A549 (cell line): Measurements from ENCODE around the gene COBL.

Source experiments
- HDAC2 ChIP-seq: fragments of 200-600 bp; sonication (generic); IDR thresholded peaks from 2 replicates; pipeline ENCODE4 v1.6.1; 2016
- JUN ChIP-seq, 2 experiments: fragments of >200 bp; sonication (Bioruptor Twin); formaldehyde crosslinking; IDR thresholded peaks; 2 replicates in 1 of 2; 3 replicates in 1 of 2; pipeline ENCODE4 v1.6.1; 2016 to 2017
- MYC ChIP-seq: IDR thresholded peaks from 2 replicates; pipeline ENCODE4 v1.6.1; 2012; ENCODE audit warnings: mild to moderate bottlenecking, inconsistent platforms, low read length, improper control_type of control experiment, borderline replicate concordance
- POLR2A ChIP-seq: IDR thresholded peaks from 2 replicates; pipeline ENCODE4 v1.6.1; 2012; ENCODE audit warnings: mild to moderate bottlenecking, low read length
- RAD21 ChIP-seq, 2 experiments: fragments of >200 bp in 1 of 2; sonication (Bioruptor Twin) in 1 of 2; formaldehyde crosslinking in 1 of 2; IDR thresholded peaks in 1 of 2; conservative IDR thresholded peaks in 1 of 2; 2 replicates in 1 of 2; 3 replicates in 1 of 2; pipeline ENCODE4 v1.6.1; 2012 to 2018; ENCODE audit warnings: inconsistent platforms in 1 of 2
- RFX5 ChIP-seq: fragments of 450-650 bp; IDR thresholded peaks from 2 replicates; pipeline ENCODE4 v1.7.1; 2014; ENCODE audit warnings: antibody characterized with exemption, mild to moderate bottlenecking, moderate library complexity
- ZC3H11A ChIP-seq: fragments of 450-650 bp; IDR thresholded peaks from 2 replicates; pipeline ENCODE4 v1.6.1; 2014; ENCODE audit warnings: antibody characterized with exemption, mild to moderate bottlenecking
- ZFP36 ChIP-seq: fragments of 450-650 bp; IDR thresholded peaks from 2 replicates; pipeline ENCODE4 v1.6.1; 2014; ENCODE audit warnings: borderline replicate concordance; ENCODE audit not compliant: partially characterized antibody
- TF ChIP-seq, protein P1 (sequence below): fragments of >200 bp; sonication (Bioruptor Twin); formaldehyde crosslinking; IDR thresholded peaks from 3 replicates; pipeline ENCODE4 v1.5.1; 2016
- TF ChIP-seq, protein P2 (sequence below): IDR thresholded peaks from 2 replicates; pipeline ENCODE4 v1.6.1; 2012; ENCODE audit warnings: low read depth, borderline replicate concordance
- TF ChIP-seq, protein P3 (sequence below): fragments of 150-350 bp; IDR thresholded peaks from 2 replicates; pipeline ENCODE4 v1.6.1; 2014; ENCODE audit warnings: low read depth, mild to moderate bottlenecking, low read length

GRCh38 chr7:51160411-51160810 is 156.2 kb downstream of the COBL start:
- TF ChIP-seq MYC (no peak), POLR2A (no peak), ZFP36 (no peak), ZC3H11A (no peak), RFX5 (no peak), HDAC2 (no peak), JUN (IDR thresholded peaks at IDR 0.05) (no peak), RAD21 (conservative IDR thresholded peaks at IDR 0.05 in 1 of 2, IDR thresholded peaks at IDR 0.05 in 1 of 2) (no peak)
- TF ChIP-seq, protein P1, sequence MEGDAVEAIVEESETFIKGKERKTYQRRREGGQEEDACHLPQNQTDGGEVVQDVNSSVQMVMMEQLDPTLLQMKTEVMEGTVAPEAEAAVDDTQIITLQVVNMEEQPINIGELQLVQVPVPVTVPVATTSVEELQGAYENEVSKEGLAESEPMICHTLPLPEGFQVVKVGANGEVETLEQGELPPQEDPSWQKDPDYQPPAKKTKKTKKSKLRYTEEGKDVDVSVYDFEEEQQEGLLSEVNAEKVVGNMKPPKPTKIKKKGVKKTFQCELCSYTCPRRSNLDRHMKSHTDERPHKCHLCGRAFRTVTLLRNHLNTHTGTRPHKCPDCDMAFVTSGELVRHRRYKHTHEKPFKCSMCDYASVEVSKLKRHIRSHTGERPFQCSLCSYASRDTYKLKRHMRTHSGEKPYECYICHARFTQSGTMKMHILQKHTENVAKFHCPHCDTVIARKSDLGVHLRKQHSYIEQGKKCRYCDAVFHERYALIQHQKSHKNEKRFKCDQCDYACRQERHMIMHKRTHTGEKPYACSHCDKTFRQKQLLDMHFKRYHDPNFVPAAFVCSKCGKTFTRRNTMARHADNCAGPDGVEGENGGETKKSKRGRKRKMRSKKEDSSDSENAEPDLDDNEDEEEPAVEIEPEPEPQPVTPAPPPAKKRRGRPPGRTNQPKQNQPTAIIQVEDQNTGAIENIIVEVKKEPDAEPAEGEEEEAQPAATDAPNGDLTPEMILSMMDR = no peak
- TF ChIP-seq, protein P2, sequence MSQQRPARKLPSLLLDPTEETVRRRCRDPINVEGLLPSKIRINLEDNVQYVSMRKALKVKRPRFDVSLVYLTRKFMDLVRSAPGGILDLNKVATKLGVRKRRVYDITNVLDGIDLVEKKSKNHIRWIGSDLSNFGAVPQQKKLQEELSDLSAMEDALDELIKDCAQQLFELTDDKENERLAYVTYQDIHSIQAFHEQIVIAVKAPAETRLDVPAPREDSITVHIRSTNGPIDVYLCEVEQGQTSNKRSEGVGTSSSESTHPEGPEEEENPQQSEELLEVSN = no peak
- TF ChIP-seq, protein P3, sequence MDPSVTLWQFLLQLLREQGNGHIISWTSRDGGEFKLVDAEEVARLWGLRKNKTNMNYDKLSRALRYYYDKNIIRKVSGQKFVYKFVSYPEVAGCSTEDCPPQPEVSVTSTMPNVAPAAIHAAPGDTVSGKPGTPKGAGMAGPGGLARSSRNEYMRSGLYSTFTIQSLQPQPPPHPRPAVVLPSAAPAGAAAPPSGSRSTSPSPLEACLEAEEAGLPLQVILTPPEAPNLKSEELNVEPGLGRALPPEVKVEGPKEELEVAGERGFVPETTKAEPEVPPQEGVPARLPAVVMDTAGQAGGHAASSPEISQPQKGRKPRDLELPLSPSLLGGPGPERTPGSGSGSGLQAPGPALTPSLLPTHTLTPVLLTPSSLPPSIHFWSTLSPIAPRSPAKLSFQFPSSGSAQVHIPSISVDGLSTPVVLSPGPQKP = no peak
